Common myeloid progenitor, CD34-positive (primary cell): ENCODE measurements around the gene SCYL1.

Source experiments
- CTCF ChIA-PET: fragments of 350-600 bp; sonication (Branson Sonifier 250); formaldehyde crosslinking; loops from one replicate; lab custom pipeline; 2021; ENCODE audit warnings: antibody characterized with exemption; lab: Charles Lee
- POLR2A ChIA-PET: fragments of 350-600 bp; sonication (Branson Sonifier 250); formaldehyde crosslinking; loops from one replicate; lab custom pipeline; 2021; ENCODE audit warnings: antibody characterized with exemption; lab: Charles Lee
- DNase-seq, 3 donors: peaks; one replicate each; pipeline versions ENCODE4 v3.0.0 to v3.0.0-alpha.2; 2013
- H3K27ac ChIP-seq, 2 experiments: 1 replicate in 1 of 2; 2 replicates in 1 of 2; pipeline ENCODE4 v1.7.0; 2013; ENCODE audit warnings: inconsistent platforms in 2 of 2, low read length in 2 of 2, mild to moderate bottlenecking in 2 of 2, low read depth in 1 of 2, moderate library complexity in 1 of 2; ENCODE audit not compliant: severe bottlenecking in 2 of 2, insufficient read depth in 1 of 2, poor library complexity in 1 of 2
- H3K27me3 ChIP-seq, 5 experiments: replicated peaks in 2 of 5; 1 replicate in 3 of 5; 2 replicates in 2 of 5; pipeline versions ENCODE4 v1.6.1 to v1.7.0; 2013; ENCODE audit warnings: low read length in 4 of 5, mild to moderate bottlenecking in 2 of 5, moderate library complexity in 2 of 5, inconsistent platforms in 1 of 5; ENCODE audit not compliant: insufficient read depth in 5 of 5, control insufficient read depth in 4 of 5
- H3K36me3 ChIP-seq, 4 experiments: 1 replicate in 2 of 4; 2 replicates in 2 of 4; pipeline versions ENCODE4 v1.6.1 to v1.7.0; 2013; ENCODE audit warnings: low read length in 3 of 4, control low read depth in 1 of 4, mild to moderate bottlenecking in 1 of 4; ENCODE audit not compliant: control insufficient read depth in 4 of 4, insufficient read depth in 4 of 4
- H3K4me1 ChIP-seq, 4 experiments: 1 replicate in 3 of 4; 2 replicates in 1 of 4; pipeline versions ENCODE4 v1.6.1 to v1.7.1; 2013; ENCODE audit warnings: low read length in 3 of 4, mild to moderate bottlenecking in 3 of 4, control low read depth in 1 of 4, inconsistent platforms in 1 of 4, moderate library complexity in 1 of 4; ENCODE audit not compliant: control insufficient read depth in 4 of 4, insufficient read depth in 4 of 4; ENCODE audit errors: control extremely low read depth in 1 of 4
- H3K4me3 ChIP-seq, 7 experiments: 1 replicate in 4 of 7; 2 replicates in 3 of 7; pipeline versions ENCODE4 v1.5.1 to v1.7.0; 2013; ENCODE audit warnings: mild to moderate bottlenecking in 7 of 7, low read length in 6 of 7, moderate library complexity in 6 of 7, inconsistent platforms in 2 of 7, low read depth in 2 of 7, control low read depth in 1 of 7; ENCODE audit not compliant: insufficient read depth in 4 of 7, control insufficient read depth in 1 of 7; ENCODE audit errors: extremely low read depth in 1 of 7
- H3K9me3 ChIP-seq, 5 experiments: 1 replicate in 4 of 5; 2 replicates in 1 of 5; pipeline versions ENCODE4 v1.6.1 to v1.7.1; 2013; ENCODE audit warnings: low read length in 4 of 5, mild to moderate bottlenecking in 2 of 5, inconsistent platforms in 1 of 5, low read depth in 1 of 5, moderate library complexity in 1 of 5; ENCODE audit not compliant: control insufficient read depth in 4 of 5, insufficient read depth in 2 of 5; ENCODE audit errors: control extremely low read depth in 1 of 5
- WGBS: methylation state at CpG from one replicate; pipeline ENCODE4 v1.1.5; 2013; ENCODE audit not compliant: insufficient coverage; 5-methylcytosine and 5-hydroxymethylcytosine counted together

Gene SCYL1

DNA sequence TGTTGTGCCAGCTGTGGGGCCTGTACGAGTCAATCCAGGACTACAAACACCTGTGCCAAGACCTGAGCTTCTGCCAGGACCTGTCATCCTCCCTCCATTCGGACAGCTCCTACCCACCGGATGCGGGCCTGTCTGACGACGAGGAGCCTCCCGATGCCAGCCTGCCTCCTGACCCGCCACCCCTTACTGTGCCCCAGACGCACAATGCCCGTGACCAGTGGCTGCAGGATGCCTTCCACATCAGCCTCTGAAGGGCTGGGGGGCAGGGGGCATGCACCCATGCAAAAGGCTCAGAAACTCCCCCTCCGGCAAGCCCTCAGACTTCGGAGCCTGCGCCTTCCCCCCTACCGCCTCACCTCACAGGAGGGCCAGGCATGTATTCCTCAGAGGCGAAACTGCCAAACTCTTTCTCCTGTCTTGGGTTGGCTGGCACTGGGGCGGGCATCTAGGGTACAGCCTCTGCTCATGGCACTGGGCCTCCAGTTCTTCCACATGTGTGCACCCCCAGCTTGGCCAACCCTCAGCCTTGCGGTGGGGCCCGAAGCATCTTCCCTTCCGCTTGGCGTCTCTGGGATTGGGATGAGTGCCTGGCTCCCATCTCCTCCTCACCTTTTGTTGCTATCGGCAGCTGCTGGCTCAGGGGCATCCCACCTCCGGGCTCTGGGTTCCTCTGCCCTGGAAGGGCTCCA lies 48.7 kb downstream of the SCYL1 start:
- 60% methylated on average over 21 of the region's 22 CpGs for WGBS
- Histone ChIP-seq H3K4me3 (peak overlapping the region; percentile 28 to 99 (median 76)), H3K4me1 (peaks cover 18 to 84% (median 80%) of the 10 kb centered on the region in 4 experiments), H3K36me3 (peaks cover 0 to 8% (median 4%) of the 10 kb centered on the region in 4 experiments), H3K27ac (peak overlapping the region; percentile 7 to 76), H3K27me3 (no peaks in the 10 kb centered on the region), H3K9me3 (no peaks in the 10 kb centered on the region)
- DNase-seq, result no peak
- ChIA-PET POLR2A (interaction anchor here (1.0 to 2.4 kb wide), 4 partner anchors 15 to 149 kb away, joined by 3 to 9 read pairs (median 6); no protein-coding TSS in a partner anchor), CTCF (interaction anchor here (1.1 to 16.1 kb wide), 6 partner anchors 9 to 40 kb away, joined by 3 to 239 read pairs (median 16); no protein-coding TSS in a partner anchor)

DNA sequence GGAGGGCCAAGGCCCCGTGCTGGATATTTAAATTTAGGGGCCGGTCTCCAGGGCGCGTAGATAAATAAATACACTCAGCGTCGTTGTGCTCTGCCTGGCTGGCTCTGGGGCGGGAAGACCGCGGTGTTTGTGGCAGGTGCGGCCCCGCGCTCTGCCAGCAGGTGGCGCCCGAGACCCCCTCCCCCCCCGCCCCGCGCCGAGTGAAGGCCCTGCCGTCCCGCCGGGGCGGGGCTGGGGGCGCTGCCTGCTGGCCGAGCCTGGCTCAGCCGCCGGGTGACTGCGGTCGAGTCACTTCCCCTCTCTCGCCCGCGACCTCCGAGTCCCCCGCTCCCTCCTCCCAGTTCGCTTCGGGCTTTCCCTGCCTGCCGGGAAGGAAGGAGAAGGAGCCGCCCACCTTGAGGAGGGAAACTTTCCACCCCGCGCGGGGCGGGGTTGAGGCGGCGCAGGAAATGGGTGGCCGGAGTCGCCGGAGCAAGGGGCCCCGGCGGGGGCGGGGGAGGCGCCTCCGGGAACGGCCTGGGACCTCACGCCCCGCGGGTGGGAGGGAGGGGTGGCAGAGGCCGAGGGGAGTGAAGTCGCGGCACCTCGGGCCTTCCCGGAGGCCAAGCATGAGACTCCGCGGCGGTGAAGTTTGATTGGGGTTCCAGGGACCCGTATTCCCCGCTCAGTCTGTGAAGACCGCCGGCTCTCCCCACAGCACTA lies 49.4 kb downstream of the SCYL1 start:
- peak; percentile 96 for DNase-seq
- no peaks in the 10 kb centered on the region for H3K9me3 ChIP-seq
- H3K4me1 ChIP-seq, result peaks cover 13 to 81% (median 73%) of the 10 kb centered on the region in 4 experiments
- peaks cover 0 to 12% (median 6%) of the 10 kb centered on the region in 4 experiments for H3K36me3 ChIP-seq
- ChIA-PET POLR2A (interaction anchor here (1.0 to 4.1 kb wide), 3 partner anchors 12 to 34 kb away, joined by 4 to 32 read pairs (median 7); no protein-coding TSS in a partner anchor), CTCF (interaction anchor here (1.1 to 16.4 kb wide), 8 partner anchors 9 to 36 kb away, joined by 3 to 262 read pairs (median 71); no protein-coding TSS in a partner anchor)
- WGBS, result 0% methylated on average over 42 of the region's 67 CpGs
- peak overlapping the region; percentile 28 to 99 (median 82) for H3K4me3 ChIP-seq
- H3K27ac ChIP-seq, result peak overlapping the region in 1 of 2 experiments; percentile 76
- H3K27me3 ChIP-seq, result no peaks in the 10 kb centered on the region

DNA sequence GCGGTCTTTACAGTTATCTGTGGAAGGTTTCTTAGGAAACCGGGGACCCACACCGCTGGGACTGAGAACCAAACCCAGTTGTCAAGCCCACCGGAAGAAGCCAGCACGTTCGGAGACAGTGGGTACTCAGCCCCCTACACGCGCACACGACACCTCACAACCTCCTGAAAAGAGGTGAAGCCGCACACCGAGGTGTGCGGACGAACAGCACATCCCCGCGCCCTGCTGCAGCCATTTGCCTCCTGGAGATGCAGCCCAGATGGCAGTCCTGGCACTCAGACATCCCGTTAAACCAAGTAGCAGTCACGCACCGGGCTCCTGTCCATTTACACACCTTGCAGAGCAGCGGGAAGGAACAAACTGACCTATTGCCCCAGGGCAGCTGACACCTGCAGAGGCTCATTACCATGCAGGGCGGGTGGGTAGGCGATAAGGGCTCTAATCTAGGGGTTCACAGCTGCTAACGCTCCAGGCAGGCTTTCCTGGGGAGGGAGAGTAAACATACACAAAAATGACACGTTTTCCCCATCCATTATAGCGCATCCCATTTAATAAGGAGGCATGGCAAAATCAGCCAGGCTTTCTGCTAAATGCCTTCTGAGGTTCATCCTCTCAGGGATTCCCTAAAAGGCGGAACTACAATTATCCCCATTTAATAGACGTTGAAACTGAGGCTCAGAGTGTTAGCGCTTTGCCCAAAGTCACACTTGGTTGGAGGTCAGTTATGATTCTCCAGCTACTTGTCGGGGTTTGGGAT lies 50.1 kb downstream of the SCYL1 start:
- Histone ChIP-seq H3K4me1 (peaks cover 9 to 74% (median 66%) of the 10 kb centered on the region in 4 experiments), H3K4me3 (peak overlapping the region; percentile 19 to 91 (median 74)), H3K9me3 (no peaks in the 10 kb centered on the region), H3K27me3 (no peaks in the 10 kb centered on the region), H3K36me3 (peaks cover 0 to 19% (median 13%) of the 10 kb centered on the region in 4 experiments), H3K27ac (peak overlapping the region in 1 of 2 experiments; percentile 63)
- POLR2A ChIA-PET, result interaction anchor here (2.1 to 4.1 kb wide), 2 partner anchors 12 to 35 kb away, joined by 7 to 32 read pairs; no protein-coding TSS in a partner anchor
- 7% methylated on average over 24 of the region's 28 CpGs for WGBS
- CTCF ChIA-PET, result interaction anchor here (1.4 to 16.4 kb wide), 6 partner anchors 9 to 36 kb away, joined by 3 to 262 read pairs (median 8); no protein-coding TSS in a partner anchor
- peak in 2 of 3 donors; percentile 51 to 73 for DNase-seq

DNA sequence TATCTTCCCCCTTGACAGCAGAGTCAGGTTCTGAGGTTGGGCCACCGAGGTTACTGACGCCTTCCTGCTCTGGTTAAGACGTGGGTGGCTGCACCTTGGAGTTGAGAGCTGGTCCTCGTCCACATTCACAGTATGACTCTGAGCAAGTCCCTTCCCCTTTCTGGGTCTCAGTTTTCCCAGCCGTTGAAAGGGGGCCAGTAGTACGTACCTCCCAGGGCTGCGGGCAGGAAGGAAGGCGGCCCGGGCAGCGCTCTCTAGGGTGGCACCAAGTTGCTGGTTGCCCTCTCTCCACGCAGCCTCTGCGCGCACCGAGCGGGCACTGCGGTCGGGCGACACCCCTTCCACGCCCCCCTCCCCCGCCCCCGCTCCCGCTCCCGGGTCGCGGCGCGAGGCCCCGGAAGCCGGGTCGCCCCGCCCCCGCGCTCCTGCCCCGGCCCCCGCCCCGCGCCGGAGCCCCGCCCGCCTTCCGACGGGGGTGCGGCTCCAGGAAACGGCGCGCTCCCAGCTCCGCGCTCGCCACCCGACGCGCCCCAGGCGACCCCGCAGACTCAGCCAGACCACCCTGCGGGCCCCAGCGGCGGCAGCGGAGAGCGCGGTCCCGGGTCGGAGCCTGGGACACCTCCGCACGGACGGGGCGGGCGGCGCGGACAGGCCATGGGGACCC lies 50.8 kb downstream of the SCYL1 start, which contains the start of gene EHBP1L1:
TSS of gene EHBP1L1 (plus strand) at position 486 of the 664 bp plus-strand sequence. CDS start 250 bp downstream, outside the sequence.
- Histone ChIP-seq H3K9me3 (no peaks in the 10 kb centered on the region), H3K4me3 (peak within 1 kb of the TSS; percentile 23 to 91 (median 74)), H3K36me3 (peaks cover 0 to 26% (median 19%) of the 10 kb centered on the region in 4 experiments), H3K27ac (peak within 1 kb of the TSS; percentile 19 to 70), H3K27me3 (no peaks in the 10 kb centered on the region), H3K4me1 (peaks cover 9 to 71% (median 63%) of the 10 kb centered on the region in 4 experiments)
- POLR2A ChIA-PET, result interaction anchor here (1.1 to 4.1 kb wide), 3 partner anchors 11 to 35 kb away, joined by 3 to 32 read pairs (median 7); no protein-coding TSS in a partner anchor
- DNase-seq, result peak; percentile 57 to 78 (median 69)
- under 1% methylated on average over 42 of the region's 69 CpGs for WGBS
- CTCF ChIA-PET, result interaction anchor here (1.4 to 16.4 kb wide), 6 partner anchors 8 to 37 kb away, joined by 3 to 262 read pairs (median 8); no protein-coding TSS in a partner anchor

DNA sequence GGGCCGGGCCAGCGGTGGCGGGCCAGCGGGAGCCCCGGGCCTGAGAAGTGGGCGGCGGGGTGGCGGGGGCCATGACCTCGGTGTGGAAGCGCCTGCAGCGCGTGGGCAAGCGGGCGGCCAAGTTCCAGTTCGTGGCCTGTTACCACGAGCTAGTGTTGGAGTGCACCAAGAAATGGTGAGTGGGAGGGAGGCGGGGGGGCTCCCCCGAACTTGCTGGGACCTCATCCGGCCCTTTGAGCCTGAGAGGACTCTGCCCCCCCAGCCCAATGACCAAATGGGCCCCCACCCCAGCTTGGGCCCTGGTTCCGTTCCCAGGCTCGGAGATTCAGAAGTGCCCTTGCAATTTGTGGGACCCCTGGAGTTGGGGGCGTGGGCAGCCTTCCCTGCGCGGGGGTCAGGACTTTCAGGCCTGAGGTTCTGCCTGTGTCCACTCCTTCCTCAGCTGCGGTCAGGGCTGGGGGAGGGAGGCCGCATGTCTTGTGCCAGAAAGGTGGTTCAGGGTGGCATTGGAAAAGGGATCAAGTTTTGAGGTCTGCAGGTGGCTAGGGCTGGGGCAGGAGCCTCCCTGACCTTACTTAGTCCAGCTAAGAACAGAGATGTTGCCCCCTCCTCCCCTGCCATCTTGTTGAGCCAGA lies 51.5 kb downstream of the SCYL1 start:
- no peak for DNase-seq
- Histone ChIP-seq H3K4me1 (peaks cover 5 to 64% (median 56%) of the 10 kb centered on the region in 4 experiments), H3K27me3 (no peaks in the 10 kb centered on the region), H3K36me3 (peaks cover 0 to 29% (median 22%) of the 10 kb centered on the region in 4 experiments), H3K27ac (peak overlapping the region in 1 of 2 experiments; percentile 70), H3K9me3 (no peaks in the 10 kb centered on the region), H3K4me3 (peak overlapping the region; percentile 23 to 91 (median 65))
- WGBS, result 12% methylated on average over 12 of the region's 26 CpGs
- ChIA-PET POLR2A (interaction anchor here (1.1 to 4.1 kb wide), 3 partner anchors 10 to 36 kb away, joined by 3 to 32 read pairs (median 7); no protein-coding TSS in a partner anchor), CTCF (interaction anchor here (1.0 to 16.4 kb wide), 6 partner anchors 8 to 37 kb away, joined by 3 to 262 read pairs (median 8); no protein-coding TSS in a partner anchor)
